Right ventricle myocardium superior (tissue), 1 donor: ENCODE results near the gene DLX3. TPM values are rescaled to one million over a fixed set of nuclear protein-coding genes. Genes with fewer than 3 reads are reported as not detected.
A peak's percentile ranks its signal among the peaks of the same experiment; 100 is the strongest.

Source experiments
- ATAC-seq: fragments of 200-7000 bp; cut with Tn5 transposase; one replicate; pipeline ENCODE4 v1.9.1; 2020; ENCODE audit warnings: mild to moderate bottlenecking; ENCODE audit not compliant: poor library complexity
- DNase-seq: peaks from one replicate; pipeline ENCODE4 v3.0.0-alpha.2; 2020
- intact Hi-C: fragments of 100-400 bp; cut with DNase I; formaldehyde crosslinking; loops from one replicate; pipeline ENCODE4 v1.11.2; 2022
- total RNA-seq: library from RNA; stranded (reverse); fragmentation: NEBNext Ultra II Directional; extraction: Animal tissue kit (Norgen Biotek cat#: 25700); gene quantifications from one replicate; pipeline ENCODE4 v1.2.1, GENCODE V29; 2021
- donor health status: DM: no; HTN: yes; CAD: no; lungs with severe emphysema.

Gene DLX3
- total RNA-seq, 1 donor from 2014 or later, result not detected

DNA sequence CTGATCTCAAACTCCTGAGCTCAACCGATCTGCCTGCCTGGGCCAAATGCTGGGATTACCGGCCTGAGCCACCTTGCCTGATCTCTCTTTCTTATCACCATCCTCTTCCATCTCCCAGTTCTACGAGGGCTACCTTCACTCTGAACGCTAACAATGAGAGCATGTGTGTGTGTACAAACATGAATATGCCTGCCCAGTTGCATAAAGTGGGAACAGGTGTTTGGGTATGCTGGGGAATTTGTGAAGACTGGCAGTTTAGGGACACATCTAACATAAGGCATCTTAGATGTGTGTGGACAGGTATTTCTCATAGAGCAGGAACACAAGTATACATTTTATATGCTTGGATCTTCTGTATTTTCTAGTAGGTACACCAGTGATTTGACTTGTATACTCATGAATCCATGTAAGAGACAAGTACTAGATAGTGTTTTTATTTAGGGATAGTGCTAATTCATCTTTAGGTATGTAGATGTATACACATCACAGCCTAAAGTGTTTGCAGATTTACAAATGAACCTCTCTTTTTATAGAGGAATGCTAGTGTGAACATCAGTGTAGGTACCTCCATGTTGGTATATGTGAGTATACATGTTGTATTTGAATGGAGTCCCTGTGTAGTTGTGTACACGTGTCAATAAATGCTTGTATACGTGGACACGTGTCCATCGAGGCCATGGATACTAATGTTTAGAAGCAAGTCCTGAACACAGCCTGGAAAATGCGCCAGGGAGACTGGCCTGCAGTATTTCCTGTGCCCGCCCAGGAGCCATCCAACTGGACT is 27.2 kb downstream of the DLX3 start:
- intact Hi-C loops, result no loop called here
- ATAC-seq (no peak), DNase-seq (no peak)

DNA sequence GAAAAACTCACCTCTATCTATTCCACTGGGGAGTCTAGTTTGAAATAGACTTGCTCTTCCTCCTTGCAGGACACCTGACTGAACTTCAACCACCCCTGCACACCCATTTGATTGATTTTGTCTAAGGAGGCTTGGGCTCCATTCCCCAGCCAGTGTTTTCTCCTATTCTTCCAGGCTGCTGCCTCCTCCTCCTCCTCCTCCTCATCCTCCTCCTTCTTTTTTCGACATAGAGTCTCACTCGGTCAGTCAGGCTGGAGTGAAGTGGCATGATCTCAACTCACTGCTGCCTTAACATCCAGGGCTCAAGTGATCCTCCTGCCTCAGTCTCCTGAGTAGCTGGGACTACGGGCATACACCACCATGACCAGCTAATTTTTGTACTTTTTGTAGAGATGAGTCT is 27.8 kb downstream of the DLX3 start:
- intact Hi-C loops, result no loop called here
- ATAC-seq, result no peak
- DNase-seq, result no peak

DNA sequence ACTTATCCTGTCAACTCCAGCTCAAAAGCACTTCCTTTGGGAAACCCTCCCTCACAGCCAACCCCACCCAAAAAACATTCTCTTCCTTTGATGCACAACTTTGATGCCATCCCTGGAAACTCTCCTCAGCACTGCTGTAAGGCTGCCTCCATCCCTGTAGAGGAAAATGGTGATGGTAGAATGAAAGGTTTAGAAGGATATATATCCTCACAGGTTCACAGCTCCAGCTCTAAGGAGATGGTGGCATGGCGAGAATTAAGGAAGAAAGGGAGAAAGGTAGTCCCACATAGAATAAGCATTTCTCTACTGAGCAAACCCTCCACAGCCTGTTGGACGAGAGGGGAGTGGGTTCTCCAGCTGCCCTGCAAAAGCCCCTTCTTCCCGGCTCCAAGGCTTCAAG is 28.3 kb downstream of the DLX3 start:
- DNase-seq, result no peak
- intact Hi-C loops, result no loop called here

DNA sequence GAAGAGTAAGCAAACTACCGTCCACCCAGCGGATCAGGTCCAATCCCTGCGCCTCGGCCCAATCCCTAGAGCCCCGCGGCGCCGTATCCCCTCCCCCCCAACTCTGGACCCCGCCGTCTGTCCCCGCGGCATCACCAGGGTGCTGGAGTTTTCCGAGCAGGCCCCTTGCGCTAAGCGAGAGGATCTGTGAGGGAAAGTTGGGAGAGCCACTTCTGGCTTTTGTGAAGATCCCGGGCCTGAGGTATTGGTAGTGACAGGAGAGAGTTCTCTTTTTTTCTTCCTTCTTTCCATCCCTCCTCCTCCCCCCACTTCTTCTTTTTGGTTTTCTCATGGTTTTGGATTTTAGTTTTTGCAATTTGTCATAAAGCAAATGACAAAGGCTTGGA is 29.5 kb downstream of the DLX3 start:
- ATAC-seq (no peak), DNase-seq (no peak)
- intact Hi-C loops, result no loop called here

More for the DNA sequence above, 28.3 kb downstream of the DLX3 start:
- ATAC-seq, result no peak

DNA sequence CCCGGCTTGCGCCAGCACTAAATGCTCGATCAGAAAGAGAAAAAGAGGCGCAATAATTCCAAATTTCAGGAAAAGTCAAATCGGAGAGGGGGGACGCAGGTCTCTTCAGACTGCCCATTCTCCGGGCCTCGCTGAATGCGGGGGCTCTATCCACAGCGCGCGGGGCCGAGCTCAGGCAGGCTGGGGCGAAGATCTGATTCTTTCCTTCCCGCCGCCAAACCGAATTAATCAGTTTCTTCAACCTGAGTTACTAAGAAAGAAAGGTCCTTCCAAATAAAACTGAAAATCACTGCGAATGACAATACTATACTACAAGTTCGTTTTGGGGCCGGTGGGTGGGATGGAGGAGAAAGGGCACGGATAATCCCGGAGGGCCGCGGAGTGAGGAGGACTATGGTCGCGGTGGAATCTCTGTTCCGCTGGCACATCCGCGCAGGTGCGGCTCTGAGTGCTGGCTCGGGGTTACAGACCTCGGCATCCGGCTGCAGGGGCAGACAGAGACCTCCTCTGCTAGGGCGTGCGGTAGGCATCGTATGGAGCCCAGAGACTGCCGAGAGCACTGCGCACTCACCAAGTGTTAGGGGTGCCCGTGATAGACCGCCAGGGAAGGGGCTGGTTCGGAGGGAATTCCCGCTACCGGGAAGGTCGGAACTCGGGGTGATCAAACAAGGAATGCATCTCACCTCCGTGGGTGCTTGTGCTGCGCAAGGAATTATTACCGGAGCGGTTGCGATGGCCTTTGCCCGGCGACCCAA is 30.1 kb downstream of the DLX3 start:
- DNase-seq (no peak), ATAC-seq (no peak)
- intact Hi-C loops, result no loop called here

DNA sequence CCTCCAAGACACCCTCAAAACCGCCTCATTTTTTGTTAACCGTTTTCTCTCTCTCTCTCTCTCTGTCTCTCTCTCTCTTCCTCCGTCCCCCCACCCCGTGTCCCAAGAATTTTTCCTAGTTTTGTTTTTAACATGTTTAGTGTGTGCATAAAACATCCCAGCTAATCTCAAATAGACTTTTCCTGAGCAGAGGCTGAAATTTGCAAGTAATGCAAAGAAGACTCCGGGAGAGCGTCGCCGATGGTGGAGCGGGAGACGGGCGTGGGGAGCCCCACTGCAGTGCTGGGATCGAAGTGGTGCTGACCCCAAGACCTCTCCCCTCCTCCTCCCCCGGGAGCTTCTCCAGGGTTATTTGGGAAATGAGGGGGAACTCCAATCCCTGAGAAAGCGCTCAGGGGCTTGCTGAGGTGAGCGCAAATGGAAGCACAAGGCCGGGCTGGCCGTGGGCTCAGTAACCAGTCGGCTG is 30.7 kb downstream of the DLX3 start:
- DNase-seq, result no peak
- no peak for ATAC-seq
- intact Hi-C loops, result no loop called here

DNA sequence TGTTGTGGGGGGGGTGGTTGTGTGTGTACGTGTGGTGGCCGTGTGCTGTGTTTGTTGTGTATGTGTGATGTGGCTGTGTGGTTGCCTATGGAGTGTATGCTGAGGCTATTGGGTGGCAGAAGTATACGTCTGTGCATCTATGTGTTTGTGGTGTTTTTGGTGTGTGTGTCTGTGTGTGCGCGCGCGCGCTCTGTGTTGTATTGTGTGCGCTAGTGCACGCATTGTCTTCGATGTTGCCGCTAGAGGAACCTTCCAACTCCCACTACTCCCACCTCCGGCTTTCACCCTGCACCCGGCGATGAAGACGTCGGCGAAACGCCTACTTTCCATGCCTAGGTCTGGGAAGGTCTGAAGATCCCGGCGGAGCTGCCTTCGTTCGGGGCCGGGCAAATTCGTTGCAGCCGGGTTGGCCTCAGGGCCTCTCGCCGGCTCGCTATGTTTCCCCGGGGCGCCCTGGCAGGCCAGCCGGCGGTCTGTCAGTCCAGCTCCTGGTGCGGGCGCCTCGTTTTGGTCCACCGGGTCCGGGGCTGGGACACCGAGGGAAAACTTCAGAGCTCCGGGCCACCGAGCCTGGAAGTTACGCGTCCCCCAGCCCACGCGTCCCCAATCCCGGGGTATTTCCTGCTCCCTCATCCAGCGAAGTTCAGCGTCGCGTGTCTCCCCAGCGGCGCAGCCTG is 31.3 kb downstream of the DLX3 start:
- DNase-seq, result no peak
- no peak for ATAC-seq
- intact Hi-C loops, result no loop called here

DNA sequence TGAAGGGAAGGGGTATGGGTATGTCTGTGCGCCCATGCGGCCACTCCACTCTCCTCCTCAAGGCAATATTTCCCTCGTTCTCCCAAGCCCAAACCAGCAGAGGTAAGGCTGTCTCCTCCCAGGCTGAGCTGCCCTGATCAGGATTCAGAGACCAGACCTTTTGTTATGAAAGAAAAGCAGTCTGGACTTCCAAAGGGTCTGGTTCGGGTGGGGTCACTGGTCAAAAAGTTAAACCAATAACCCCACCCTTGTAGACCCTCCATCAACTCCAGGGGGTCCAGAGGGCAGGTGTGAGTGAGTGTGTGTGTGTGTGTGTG is 31.8 kb downstream of the DLX3 start:
- intact Hi-C loops, result no loop called here
- no peak for ATAC-seq

DNA sequence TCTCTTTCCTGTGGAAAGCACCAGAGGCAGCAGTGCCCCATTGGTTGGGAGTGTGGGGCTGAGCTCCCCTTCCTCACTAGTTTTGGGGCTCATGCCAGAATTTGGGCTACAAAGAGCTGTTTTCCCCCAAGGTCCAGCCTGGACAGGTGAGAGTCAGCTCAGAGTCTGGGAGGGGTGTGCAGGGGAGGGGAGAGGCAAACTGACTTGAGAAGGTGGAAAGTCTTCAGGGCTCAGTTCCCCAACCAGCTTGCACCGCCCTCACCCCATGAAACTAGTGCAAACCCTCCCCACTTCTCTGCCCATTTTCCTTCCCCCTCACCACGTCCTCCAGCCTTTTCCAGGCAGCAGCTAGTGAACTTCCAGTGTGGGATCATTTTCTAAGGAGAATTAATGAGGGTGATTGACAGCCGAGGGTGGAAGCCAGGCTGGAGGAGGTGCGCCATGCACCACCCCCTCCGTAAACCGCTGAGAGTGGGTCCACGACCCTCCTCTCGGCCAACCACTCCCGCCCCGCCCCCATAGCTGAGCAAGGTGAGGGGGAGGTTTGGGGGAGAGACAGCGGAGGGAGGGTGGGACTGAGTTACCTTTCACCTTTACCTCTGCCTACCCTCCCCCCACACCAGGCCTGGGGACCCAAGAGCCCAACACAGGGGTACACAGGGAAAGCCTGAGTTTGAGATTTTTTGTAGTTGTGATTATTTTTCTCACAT is 32.3 kb downstream of the DLX3 start:
- ATAC-seq (no peak), DNase-seq (no peak)
- intact Hi-C loops, result no loop called here

More for the DNA sequence above, 31.8 kb downstream of the DLX3 start:
- no peak for DNase-seq

DNA sequence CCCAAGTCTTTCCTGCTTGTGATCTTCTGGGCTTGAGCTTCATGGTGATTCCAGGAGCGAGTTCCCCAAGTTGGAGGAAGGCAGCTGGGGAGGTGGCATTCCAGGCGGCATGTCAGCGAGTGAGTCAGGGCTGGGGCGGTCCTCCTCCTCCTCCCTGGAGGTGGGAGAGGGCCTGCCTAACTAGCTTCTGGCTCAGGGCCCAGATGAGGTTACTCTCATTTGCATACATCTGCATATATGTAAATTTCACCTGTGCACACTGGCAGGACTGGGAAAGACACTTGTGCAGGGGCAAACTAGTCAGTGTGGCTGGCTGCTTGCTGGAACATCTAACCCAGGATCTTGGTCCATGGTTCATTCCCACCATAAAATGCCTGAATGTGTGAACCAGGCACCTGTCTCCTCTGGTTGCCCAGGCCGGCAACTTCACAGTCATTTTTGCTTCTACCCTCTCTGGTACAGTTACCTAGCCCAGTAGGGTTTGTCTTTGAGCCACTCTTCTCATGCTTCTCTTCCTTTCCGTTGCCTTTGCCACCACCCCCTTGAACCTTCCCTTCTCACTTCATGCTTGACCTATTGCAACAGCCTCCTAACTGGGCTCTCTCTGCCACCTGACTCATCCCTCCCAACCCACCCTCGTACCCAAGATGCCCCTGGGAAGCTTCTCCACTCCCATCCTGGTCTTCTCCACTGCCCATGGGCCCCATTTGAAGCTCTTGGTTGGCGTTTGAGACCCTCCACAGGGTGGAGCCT is 35.7 kb downstream of the DLX3 start:
- DNase-seq (no peak), ATAC-seq (no peak)
- intact Hi-C loops, result no loop called here

DNA sequence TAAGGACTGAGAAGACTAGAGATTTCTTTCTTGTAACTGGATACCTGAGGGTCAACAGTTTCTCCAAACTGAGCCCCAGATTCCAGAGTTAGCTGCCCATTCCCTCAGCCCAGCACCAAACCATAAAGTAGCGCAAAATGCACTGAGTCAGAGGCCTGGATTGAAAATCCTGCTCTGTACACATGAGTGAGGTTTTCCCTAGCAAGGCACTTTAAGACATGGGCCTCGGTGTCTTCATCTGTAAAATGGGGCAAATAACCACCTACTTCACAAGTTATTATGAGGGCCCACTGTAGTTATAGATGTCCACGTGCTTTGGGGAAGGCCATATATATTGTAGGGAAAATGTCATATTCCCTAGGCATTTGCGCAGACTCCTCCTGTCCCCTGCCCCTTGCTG is 36.3 kb downstream of the DLX3 start:
- no peak for DNase-seq
- no peak for ATAC-seq
- intact Hi-C loops, result no loop called here

DNA sequence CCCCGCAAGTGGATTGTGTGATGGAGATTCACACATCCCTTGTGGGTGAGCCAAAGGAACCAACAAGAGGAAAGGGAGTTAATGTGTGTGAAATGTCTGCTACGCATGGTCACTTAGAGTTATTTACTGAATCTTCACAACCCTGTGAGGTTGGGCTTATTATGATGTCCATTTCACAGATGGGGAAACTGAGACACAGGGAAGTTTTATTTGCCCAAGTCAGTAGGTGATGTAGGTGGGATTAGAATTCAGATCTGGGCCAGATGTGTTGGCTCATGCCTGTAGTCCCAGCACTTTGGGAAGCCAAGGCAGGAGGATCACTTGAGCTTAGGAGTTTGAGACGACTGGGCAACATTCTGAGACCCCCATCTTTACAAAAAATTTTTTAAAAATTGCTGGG is 37.7 kb downstream of the DLX3 start:
- no peak for ATAC-seq
- intact Hi-C loops, result no loop called here
- DNase-seq, result no peak

DNA sequence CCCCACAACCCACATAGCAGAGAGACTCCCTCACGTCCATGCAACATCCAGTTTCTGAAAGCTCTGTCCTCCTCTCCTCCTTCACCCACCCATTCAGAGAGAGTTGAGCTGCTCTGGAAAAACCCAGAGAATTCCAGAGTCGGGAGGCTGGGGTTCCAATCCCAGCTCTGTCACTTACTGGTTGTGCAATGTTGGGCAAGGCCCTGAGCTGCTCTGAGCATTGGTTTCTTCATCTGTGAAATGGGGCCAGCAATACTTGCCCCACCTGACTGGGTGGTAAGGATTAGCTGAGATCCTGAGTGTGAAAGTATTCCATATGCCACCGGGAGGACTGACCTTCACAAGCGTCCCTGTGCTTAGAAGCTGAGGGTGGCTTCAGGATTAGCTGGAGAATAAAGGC is 38.2 kb downstream of the DLX3 start:
- no peak for DNase-seq
- intact Hi-C loops, result no loop called here
- ATAC-seq, result no peak

DNA sequence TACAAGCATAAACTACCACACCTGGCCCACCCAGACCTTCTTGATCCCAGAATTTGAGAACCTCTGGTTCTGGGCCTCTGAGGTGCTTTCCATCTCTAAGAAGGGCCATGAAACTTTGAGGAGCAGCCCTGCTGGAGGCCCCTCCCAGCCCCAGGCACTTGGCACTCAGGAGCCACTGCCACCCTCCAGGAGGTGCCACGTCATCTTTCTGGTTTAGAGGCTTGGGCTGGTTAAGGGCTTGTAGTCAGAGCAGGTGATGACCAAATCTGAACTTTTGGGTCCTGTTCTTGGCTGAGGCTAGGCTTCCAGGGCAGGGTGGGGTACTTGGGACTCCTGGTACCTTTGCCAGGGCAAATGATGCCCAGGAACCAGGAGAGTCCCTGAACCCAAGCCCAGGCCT is 39.9 kb downstream of the DLX3 start:
- ATAC-seq (no peak), DNase-seq (no peak)
- intact Hi-C loops, result no loop called here

DNA sequence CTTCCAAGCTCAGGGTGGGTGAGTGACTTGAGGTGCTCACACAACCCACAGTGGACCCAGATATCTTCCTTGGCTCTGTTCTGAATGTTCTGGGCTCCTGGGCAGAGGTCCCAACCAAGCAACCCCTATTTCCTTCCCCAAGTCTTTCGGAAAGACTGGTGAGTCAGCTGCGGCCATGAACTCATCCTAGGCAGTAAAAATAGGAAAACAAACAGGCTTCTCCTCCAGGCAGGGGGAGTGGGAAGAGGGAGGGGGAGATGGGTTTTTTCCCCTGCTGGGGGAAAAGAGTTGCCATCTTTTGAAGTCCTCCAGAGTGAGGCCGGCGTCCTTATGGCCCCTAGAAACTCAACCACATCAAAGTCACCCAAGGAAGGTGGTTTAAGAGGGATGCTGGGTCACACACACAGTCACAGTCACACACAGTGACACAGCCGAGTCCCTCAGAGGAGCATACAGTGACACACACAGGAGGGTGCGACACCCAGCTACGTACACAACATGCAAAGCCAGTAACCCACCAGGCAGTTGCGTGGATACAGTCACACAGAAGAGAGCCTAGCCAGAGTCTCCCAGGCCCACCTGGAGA is 42.0 kb downstream of the DLX3 start:
- ATAC-seq (no peak), DNase-seq (no peak)
- intact Hi-C loops, result no loop called here

DNA sequence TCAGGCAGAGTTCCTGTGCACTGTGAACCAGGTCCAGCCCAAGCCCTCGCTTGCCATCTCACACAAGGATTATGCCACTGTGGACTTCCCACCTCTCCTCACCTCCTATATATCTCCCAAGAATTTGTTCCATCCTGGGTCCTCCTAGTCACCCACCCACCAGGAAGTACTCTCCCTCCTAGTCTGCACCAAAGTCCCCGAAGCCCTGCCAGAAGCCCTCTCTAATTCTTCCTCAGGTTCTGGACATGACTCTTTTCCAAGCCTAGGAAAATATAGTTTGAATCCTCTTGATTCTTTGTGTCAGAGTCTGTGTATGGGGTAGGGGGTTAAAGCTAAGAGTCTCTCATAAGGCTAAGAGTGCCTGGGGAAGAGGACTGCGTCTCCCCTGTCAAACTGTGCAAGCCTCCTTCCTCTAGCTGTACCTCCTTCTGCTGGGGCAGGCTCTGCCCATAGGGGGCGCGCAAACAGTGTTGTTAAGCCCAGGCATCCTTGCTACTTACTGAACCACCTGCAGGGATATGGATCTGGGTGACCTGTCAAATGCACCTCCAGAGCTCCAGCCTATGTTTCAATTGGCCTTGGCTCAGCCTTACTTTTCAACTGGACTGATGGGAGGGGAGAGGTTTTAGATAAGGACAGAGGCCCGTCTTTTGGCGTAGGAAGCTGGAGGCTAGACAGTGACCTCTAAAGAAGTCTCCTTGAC is 42.7 kb downstream of the DLX3 start:
- intact Hi-C loops, result no loop called here
- ATAC-seq (peak; percentile 77), DNase-seq (peak; percentile 87)

DNA sequence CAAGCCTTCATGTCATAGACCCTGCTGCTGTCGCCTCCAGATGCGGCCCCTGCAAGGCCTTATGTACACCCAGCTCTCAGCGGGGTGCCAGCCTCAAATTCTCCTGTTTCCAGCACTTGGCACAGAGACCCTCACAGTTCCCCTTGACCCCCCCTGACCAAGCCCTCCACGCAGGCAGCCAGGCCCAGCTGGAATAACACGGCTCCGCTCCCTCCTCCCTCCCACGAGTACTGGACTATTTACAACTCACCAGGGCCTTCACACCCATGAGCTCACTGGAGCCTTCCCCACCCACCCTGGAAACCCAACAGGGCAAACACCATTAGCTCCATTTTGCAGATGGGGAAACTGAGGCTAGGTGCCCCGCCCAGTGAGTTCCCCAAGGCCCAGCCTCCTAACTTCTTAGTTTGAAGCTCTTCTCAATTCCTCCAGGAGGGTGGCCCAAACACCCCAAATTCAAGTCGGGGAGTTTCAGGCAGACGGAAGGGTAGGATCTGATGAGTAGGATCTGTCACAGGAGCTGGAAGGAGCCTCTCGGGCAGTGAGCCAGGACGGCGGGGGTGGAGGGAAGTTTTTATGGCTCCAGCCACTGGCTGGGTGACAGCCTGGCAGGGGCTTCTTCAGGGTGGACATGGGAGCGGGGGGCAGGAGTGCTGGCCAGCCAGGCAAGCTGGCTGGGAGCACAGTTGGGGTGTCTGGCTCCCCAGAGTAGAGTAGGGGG is 43.5 kb downstream of the DLX3 start:
- ATAC-seq (no peak), DNase-seq (no peak)
- intact Hi-C loops, result no loop called here
